ENCODE results near the gene PARS2. TPM values are rescaled to one million over a fixed set of nuclear protein-coding genes. Genes with fewer than 3 reads are reported as not detected.

Gene PARS2
- polyA plus RNA-seq, 1 donor (not counting 4 experiments of a cell fraction or from before 2014, with no cell fraction given): 3.0 TPM

DNA sequence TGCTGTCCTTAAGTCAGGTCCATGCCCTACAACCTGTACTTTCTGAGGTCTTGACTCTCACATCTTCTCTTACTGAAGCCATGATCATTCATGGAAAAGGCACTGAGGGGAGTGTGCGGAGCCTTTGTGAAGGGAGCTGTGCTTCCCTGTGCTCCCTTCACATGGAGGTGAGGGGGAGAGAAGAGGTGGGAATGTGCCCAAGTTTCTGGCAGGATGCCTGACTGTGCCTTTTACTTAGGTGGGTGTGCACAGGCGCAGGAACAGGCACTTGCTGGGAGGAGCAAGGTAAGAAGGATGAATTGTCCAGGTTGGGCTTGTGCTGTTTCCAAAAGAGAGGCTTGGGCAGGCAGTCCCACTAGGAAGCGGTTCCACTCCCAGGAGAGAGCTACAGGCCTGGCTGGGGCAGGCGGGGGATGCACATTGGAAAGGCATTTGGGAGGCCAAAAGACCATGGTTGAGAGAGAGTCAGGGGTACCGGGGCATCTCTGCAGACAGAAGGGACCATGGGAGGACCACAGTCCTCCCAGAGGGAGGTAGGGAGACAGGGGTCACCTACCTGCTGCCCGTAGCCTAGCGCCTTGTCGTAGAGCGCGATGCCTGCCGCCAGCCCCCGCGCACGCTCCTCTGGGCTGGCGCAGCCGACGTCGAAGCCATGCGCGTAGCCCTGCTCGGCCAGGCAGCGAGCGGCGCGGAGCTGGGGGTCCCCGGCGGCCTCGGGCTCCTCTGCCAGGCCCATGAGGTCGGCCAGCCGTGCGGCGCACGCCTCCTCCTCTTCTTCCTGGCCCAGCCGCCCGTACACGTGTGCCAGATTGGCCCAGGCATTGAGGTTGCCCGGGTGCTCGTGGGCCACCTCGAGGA lies 35.9 kb upstream of the PARS2 start:
- no peaks in the 10 kb centered on the region for H3K27me3 ChIP-seq (ENCODE audit: control insufficient read depth, extremely low read depth, insufficient read depth, low read length)
- H2AFZ ChIP-seq (ENCODE audit: control insufficient read depth, low read length): peak overlapping the region; percentile 92
- no peak overlapping the region for H3K27ac ChIP-seq (ENCODE audit: control insufficient read depth, insufficient read depth, low read length)
- H3K9ac ChIP-seq (ENCODE audit: control insufficient read depth, extremely low read depth, insufficient read depth, low read length): peak overlapping the region; percentile 75
- H3K36me3 ChIP-seq (ENCODE audit: control insufficient read depth in 2 of 2, extremely low read depth in 1 of 2, insufficient read depth in 2 of 2, low read length in 2 of 2): no peaks in the 10 kb centered on the region
- FAIRE-seq: no peak
- H3K4me2 ChIP-seq (ENCODE audit: control insufficient read depth, extremely low read depth, insufficient read depth, low read depth, low read length): peak overlapping the region; percentile 82
- H3K9me1 ChIP-seq (ENCODE audit: control insufficient read depth, extremely low read depth, insufficient read depth, low read length): peaks cover 5% of the 10 kb centered on the region
- no peaks in the 10 kb centered on the region for H4K20me1 ChIP-seq (ENCODE audit: control insufficient read depth, extremely low read depth, insufficient read depth, low read length)
- no peaks in the 10 kb centered on the region for H3K79me2 ChIP-seq (ENCODE audit: control insufficient read depth, insufficient read depth, low read length)
- dilution Hi-C loops (cut with MboI; ENCODE audit: extremely low pct_ligation_motif_present, low sequenced_read_pairs): no loop called here
- TF ChIP-seq, protein P1, sequence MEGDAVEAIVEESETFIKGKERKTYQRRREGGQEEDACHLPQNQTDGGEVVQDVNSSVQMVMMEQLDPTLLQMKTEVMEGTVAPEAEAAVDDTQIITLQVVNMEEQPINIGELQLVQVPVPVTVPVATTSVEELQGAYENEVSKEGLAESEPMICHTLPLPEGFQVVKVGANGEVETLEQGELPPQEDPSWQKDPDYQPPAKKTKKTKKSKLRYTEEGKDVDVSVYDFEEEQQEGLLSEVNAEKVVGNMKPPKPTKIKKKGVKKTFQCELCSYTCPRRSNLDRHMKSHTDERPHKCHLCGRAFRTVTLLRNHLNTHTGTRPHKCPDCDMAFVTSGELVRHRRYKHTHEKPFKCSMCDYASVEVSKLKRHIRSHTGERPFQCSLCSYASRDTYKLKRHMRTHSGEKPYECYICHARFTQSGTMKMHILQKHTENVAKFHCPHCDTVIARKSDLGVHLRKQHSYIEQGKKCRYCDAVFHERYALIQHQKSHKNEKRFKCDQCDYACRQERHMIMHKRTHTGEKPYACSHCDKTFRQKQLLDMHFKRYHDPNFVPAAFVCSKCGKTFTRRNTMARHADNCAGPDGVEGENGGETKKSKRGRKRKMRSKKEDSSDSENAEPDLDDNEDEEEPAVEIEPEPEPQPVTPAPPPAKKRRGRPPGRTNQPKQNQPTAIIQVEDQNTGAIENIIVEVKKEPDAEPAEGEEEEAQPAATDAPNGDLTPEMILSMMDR (optimal IDR thresholded peaks at IDR 0.05 in 1 of 3, IDR thresholded peaks at IDR 0.05 in 1 of 3, conservative IDR thresholded peaks at IDR 0.05 in 1 of 3; ENCODE audit: extremely low read depth in 1 of 3, insufficient read depth in 2 of 3, low read length in 3 of 3): no peak
- no peak for TF ChIP-seq EZH2 (IDR thresholded peaks at IDR 0.05; ENCODE audit: low read length)
- H3K9me3 ChIP-seq (ENCODE audit: control insufficient read depth, low read depth, low read length): no peaks in the 10 kb centered on the region
- H3K4me3 ChIP-seq (ENCODE audit: control insufficient read depth in 2 of 3, extremely low read depth in 1 of 3, insufficient read depth in 2 of 3, low read depth in 1 of 3, low read length in 3 of 3): peak overlapping the region; percentile 52 to 71 (median 68)
- DNase-seq (ENCODE audit: low read depth, low spot score): no peak
- H3K4me1 ChIP-seq (ENCODE audit: control insufficient read depth, extremely low read depth, insufficient read depth, low read length): peaks cover 35% of the 10 kb centered on the region

DNA sequence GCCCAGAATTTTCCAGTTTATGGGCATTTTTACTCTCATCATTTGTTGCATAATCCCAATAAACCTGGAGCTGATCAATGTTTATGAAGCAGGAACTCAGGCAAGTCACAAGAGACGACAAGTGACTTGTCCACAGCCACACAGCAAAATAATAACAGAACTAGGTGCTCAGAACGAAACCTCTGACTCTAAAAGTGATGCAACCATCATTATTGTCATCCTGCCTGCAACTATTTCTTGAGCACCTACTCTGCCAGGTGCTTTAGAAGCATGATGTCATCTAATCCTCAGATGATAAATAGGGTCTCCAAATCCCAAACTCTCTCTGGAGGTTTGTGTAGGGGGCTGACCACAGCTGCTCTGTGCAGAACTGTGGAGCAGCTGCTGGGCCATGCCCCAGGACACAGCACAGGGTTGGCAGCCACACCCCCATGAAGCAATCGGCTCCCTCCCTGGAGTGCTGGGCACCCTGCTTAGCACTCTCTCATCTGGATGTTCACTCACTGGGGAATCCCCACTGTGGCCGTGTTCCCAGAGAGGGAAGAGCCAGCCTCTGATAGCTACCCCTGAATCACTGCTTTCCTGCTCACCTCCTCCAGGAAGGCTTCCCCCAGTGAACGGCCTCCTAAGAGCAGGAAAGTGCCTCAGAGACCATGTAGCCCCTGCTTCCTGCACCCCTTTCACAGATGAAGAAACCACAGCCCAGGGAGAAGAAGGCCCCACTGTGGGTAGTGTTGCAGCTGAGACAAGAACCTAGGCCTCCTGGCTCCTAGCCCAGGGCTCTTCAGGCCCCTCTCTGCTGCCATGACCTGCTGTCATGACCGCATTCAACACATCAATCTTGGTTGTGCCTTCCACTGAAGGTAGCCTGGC lies 34.7 kb upstream of the PARS2 start:
- peak overlapping the region in 1 of 3 experiments; percentile 16 for H3K4me3 ChIP-seq (ENCODE audit: control insufficient read depth in 2 of 3, extremely low read depth in 1 of 3, insufficient read depth in 2 of 3, low read depth in 1 of 3, low read length in 3 of 3)
- no peak for TF ChIP-seq EZH2 (IDR thresholded peaks at IDR 0.05; ENCODE audit: low read length)
- TF ChIP-seq, protein P1 (optimal IDR thresholded peaks at IDR 0.05 in 1 of 3, IDR thresholded peaks at IDR 0.05 in 1 of 3, conservative IDR thresholded peaks at IDR 0.05 in 1 of 3; ENCODE audit: extremely low read depth in 1 of 3, insufficient read depth in 2 of 3, low read length in 3 of 3): no peak
- FAIRE-seq (peak; percentile 60), DNase-seq (ENCODE audit: low read depth, low spot score) (no peak)
- H3K27me3 ChIP-seq (ENCODE audit: control insufficient read depth, extremely low read depth, insufficient read depth, low read length): no peaks in the 10 kb centered on the region
- no peaks in the 10 kb centered on the region for H3K36me3 ChIP-seq (ENCODE audit: control insufficient read depth in 2 of 2, extremely low read depth in 1 of 2, insufficient read depth in 2 of 2, low read length in 2 of 2)
- no peak overlapping the region for H3K9ac ChIP-seq (ENCODE audit: control insufficient read depth, extremely low read depth, insufficient read depth, low read length)
- H3K79me2 ChIP-seq (ENCODE audit: control insufficient read depth, insufficient read depth, low read length): no peaks in the 10 kb centered on the region
- H4K20me1 ChIP-seq (ENCODE audit: control insufficient read depth, extremely low read depth, insufficient read depth, low read length): no peaks in the 10 kb centered on the region
- H3K9me1 ChIP-seq (ENCODE audit: control insufficient read depth, extremely low read depth, insufficient read depth, low read length): peaks cover 5% of the 10 kb centered on the region
- no peak overlapping the region for H3K27ac ChIP-seq (ENCODE audit: control insufficient read depth, insufficient read depth, low read length)
- H3K4me1 ChIP-seq (ENCODE audit: control insufficient read depth, extremely low read depth, insufficient read depth, low read length): peaks cover 41% of the 10 kb centered on the region
- H3K9me3 ChIP-seq (ENCODE audit: control insufficient read depth, low read depth, low read length): no peaks in the 10 kb centered on the region
- no peak overlapping the region for H2AFZ ChIP-seq (ENCODE audit: control insufficient read depth, low read length)
- H3K4me2 ChIP-seq (ENCODE audit: control insufficient read depth, extremely low read depth, insufficient read depth, low read depth, low read length): peak overlapping the region; percentile 82
- dilution Hi-C loops (cut with MboI; ENCODE audit: extremely low pct_ligation_motif_present, low sequenced_read_pairs): no loop called here
